Measurements from ENCODE around the gene SH2B3. TPM values are rescaled to one million over a fixed set of nuclear protein-coding genes. Genes with fewer than 3 reads are reported as not detected.

Gene SH2B3
- total and polyA plus RNA-seq, 2 of the 13 experiments (the other 11 are each of a cell fraction or from before 2014, with no cell fraction given): 6.8 to 6.9 TPM

- TF ChIP-seq GMEB1 (CRISPR knock-in tag; IDR thresholded peaks at IDR 0.05; ENCODE audit: borderline replicate concordance) (no peak), GMEB2 (CRISPR knock-in tag; IDR thresholded peaks at IDR 0.05; ENCODE audit: low read depth) (no peak), ZNF282 (IDR thresholded peaks at IDR 0.05; ENCODE audit: partially characterized antibody) (no peak), MED8 (CRISPR knock-in tag; IDR thresholded peaks at IDR 0.05; ENCODE audit: insufficient replicate concordance) (no peak), ZGPAT (CRISPR knock-in tag; IDR thresholded peaks at IDR 0.05) (no peak), ZNF510 (CRISPR knock-in tag; IDR thresholded peaks at IDR 0.05; ENCODE audit: low read depth) (no peak), ATAD3A (CRISPR knock-in tag; IDR thresholded peaks at IDR 0.05) (no peak), ZNF674 (CRISPR knock-in tag; IDR thresholded peaks at IDR 0.05; ENCODE audit: low read depth) (no peak), TEAD2 (CRISPR knock-in tag; IDR thresholded peaks at IDR 0.05) (no peak), MED1 (CRISPR knock-in tag; IDR thresholded peaks at IDR 0.05) (no peak), POLR2A (IDR thresholded peaks at IDR 0.05; ENCODE audit: insufficient read depth in 1 of 2, low read depth in 2 of 2, low read length in 2 of 2) (peak in 1 of 2 experiments; percentile 27; a peak in 1 of 4 replicates), IRF2 (CRISPR knock-in tag; IDR thresholded peaks at IDR 0.05) (no peak), ZNF124 (CRISPR knock-in tag; IDR thresholded peaks at IDR 0.05) (no peak), ZNF619 (CRISPR knock-in tag; IDR thresholded peaks at IDR 0.05) (no peak), GABPB1 (CRISPR knock-in tag; IDR thresholded peaks at IDR 0.05) (no peak), ZNF225 (CRISPR knock-in tag; IDR thresholded peaks at IDR 0.05) (no peak), RBM39 (IDR thresholded peaks at IDR 0.05; ENCODE audit: low read depth, low read length, poor library complexity, severe bottlenecking) (no peak), CCAR2 (optimal IDR thresholded peaks at IDR 0.05; ENCODE audit: low read depth, low read length) (no peak), SUZ12 (IDR thresholded peaks at IDR 0.05; ENCODE audit: low read depth, low read length) (no peak), SSRP1 (CRISPR knock-in tag; IDR thresholded peaks at IDR 0.05) (no peak), HNF4A (CRISPR knock-in tag; IDR thresholded peaks at IDR 0.05) (no peak), TCF7L2 (IDR thresholded peaks at IDR 0.05; ENCODE audit: low read depth, low read length) (no peak), YEATS4 (CRISPR knock-in tag; IDR thresholded peaks at IDR 0.05; ENCODE audit: borderline replicate concordance) (no peak), KMT2A (CRISPR knock-in tag; IDR thresholded peaks at IDR 0.05) (no peak), IKZF5 (CRISPR knock-in tag; IDR thresholded peaks at IDR 0.05) (0 out of 2 replicates have a peak, but pooled peaks have one; percentile 7), ARNTL (CRISPR knock-in tag; IDR thresholded peaks at IDR 0.05) (no peak), ZSCAN22 (CRISPR knock-in tag; IDR thresholded peaks at IDR 0.05) (no peak), ZNF367 (CRISPR knock-in tag; IDR thresholded peaks at IDR 0.05; ENCODE audit: borderline replicate concordance) (no peak)
Measured at GRCh38 chr12:111360325-111360930, 45.3 kb upstream of the SH2B3 start (continued).

Measured in HepG2 (cell line).